ENCODE data around the gene PARN. TPM values are rescaled to one million over a fixed set of nuclear protein-coding genes. Genes with fewer than 3 reads are reported as not detected.
"Not testable (repeated sequence)": the region's sequence is repeated elsewhere in the genome, so short reads cannot be mapped to it uniquely, and the experiment has no call there.

Gene PARN
- total and polyA plus RNA-seq, 3 donors from 2014 or later: 43.5 to 67.2 (median 47.6) TPM

- no peaks in the 10 kb centered on the region for H3K36me3 ChIP-seq (ENCODE audit: low read depth, missing control alignments)
- no peak for DNase-seq
- no peak overlapping the region for H3K27ac ChIP-seq
- TF ChIP-seq, protein P1, sequence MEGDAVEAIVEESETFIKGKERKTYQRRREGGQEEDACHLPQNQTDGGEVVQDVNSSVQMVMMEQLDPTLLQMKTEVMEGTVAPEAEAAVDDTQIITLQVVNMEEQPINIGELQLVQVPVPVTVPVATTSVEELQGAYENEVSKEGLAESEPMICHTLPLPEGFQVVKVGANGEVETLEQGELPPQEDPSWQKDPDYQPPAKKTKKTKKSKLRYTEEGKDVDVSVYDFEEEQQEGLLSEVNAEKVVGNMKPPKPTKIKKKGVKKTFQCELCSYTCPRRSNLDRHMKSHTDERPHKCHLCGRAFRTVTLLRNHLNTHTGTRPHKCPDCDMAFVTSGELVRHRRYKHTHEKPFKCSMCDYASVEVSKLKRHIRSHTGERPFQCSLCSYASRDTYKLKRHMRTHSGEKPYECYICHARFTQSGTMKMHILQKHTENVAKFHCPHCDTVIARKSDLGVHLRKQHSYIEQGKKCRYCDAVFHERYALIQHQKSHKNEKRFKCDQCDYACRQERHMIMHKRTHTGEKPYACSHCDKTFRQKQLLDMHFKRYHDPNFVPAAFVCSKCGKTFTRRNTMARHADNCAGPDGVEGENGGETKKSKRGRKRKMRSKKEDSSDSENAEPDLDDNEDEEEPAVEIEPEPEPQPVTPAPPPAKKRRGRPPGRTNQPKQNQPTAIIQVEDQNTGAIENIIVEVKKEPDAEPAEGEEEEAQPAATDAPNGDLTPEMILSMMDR (IDR thresholded peaks at IDR 0.05): no peak
- TF ChIP-seq POLR2A (IDR thresholded peaks at IDR 0.05): no peak
- no peaks in the 10 kb centered on the region for H3K4me1 ChIP-seq
- intact Hi-C loops (cut with DNase I; ENCODE audit: low total_unique reads): no loop called here
- no peaks in the 10 kb centered on the region for H3K27me3 ChIP-seq
- H3K9me3 ChIP-seq: no peaks in the 10 kb centered on the region
- no peak overlapping the region for H3K4me3 ChIP-seq
- WGBS, 2 donors: 71 to 73% methylated on average over 3 of the region's 3 CpGs
Measured at GRCh38 chr16:14548933-14549788, 80.9 kb downstream of the PARN start.

DNA sequence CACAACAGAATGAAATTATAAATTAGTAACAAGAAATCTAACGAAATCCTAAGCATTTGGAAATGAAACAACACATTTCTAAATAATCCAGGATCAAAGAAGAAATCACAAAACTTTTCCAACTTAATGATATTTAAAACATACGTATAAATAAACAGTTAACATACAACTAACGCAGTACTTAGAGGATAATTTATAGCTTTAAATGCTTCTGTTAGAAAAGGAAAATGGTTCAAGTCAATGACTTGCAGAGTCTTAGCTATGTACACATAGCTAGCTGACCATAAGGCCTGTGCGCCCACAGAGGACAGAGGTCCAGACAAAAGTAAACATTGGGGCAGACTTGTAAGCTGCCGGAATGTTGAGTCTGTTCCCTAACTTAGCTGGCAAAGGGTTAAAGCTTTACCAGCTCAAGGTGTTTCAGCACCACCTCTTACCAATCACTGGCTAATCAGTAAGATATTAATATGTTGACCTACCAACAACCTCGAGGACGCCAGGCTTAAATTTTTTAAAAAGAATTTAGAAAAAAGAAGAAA, 84.6 kb downstream of the PARN start:
- H3K27me3 ChIP-seq: no peaks in the 10 kb centered on the region
- no peak overlapping the region for H3K4me3 ChIP-seq
- H3K27ac ChIP-seq: no peak overlapping the region
- 87 to 91% methylated on average over 7 of the region's 7 CpGs for WGBS, 2 donors
- TF ChIP-seq, protein P1 (IDR thresholded peaks at IDR 0.05): no peak
- no peak for TF ChIP-seq POLR2A (IDR thresholded peaks at IDR 0.05)
- no peak for DNase-seq
- intact Hi-C loops (cut with DNase I; ENCODE audit: low total_unique reads): no loop called here
- H3K9me3 ChIP-seq: no peaks in the 10 kb centered on the region
- no peaks in the 10 kb centered on the region for H3K36me3 ChIP-seq (ENCODE audit: low read depth, missing control alignments)
- H3K4me1 ChIP-seq: no peaks in the 10 kb centered on the region

DNA sequence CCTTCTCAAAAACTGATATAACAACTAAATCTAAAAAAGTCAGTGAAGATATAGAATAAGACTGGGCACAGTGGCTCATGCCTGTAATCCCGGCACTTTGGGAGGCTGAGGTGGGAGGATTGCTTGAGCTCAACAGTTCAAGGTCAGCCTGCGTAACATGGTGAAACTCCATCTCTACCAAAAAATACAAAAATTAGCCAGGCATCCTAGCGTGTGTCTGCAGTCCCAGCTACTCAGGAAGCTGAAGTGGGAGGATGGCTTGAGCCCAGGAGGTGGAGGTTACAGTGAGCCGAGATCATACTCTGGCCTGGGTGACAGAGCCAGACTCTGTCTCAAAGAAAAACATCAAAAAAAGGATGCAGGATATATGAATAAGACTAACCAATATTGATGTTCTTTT, 85.2 kb downstream of the PARN start:
- H3K36me3 ChIP-seq (ENCODE audit: low read depth, missing control alignments); H3K4me1 ChIP-seq; intact Hi-C loops (cut with DNase I; ENCODE audit: low total_unique reads); H3K4me3 ChIP-seq; H3K9me3 ChIP-seq; H3K27me3 ChIP-seq: not testable (repeated sequence)
- DNase-seq: peak; percentile 38
- H3K27ac ChIP-seq: peak overlapping the region in 1 of 2 donors; percentile 47
- WGBS, 2 donors: 43 to 51% methylated on average over 4 of the region's 4 CpGs

DNA sequence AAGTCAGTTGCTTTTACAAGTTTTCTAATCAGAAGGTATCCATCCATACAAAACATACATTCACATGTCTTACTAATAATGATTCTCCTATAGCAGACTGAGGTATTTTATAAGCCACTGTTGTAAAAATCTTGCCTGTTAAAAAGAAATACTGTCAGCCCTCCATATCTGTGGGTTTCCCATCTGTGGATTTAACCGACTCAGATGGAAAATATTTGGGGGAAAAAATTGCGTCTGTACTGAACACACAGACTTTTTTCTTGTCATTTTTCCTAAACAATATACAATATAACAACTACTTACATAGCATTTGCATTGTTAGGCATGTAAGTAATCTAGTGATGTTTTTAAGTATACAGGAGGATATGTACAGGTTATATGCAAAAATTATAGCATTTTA, 90.4 kb downstream of the PARN start:
- no peak for DNase-seq
- Histone ChIP-seq H3K36me3 (ENCODE audit: low read depth, missing control alignments) (no peaks in the 10 kb centered on the region), H3K4me3 (no peak overlapping the region), H3K9me3 (no peaks in the 10 kb centered on the region), H3K4me1 (peaks cover 4% of the 10 kb centered on the region), H3K27ac (peak overlapping the region; percentile 25 to 33), H3K27me3 (no peaks in the 10 kb centered on the region)
- WGBS, 2 donors: 68 to 75% methylated on average over 2 of the region's 2 CpGs
- TF ChIP-seq POLR2A (IDR thresholded peaks at IDR 0.05): no peak
- TF ChIP-seq, protein P1 (IDR thresholded peaks at IDR 0.05): no peak
- intact Hi-C loops (cut with DNase I; ENCODE audit: low total_unique reads): no loop called here

GRCh38 chr16:14539156-14539555, 90.9 kb downstream of the PARN start:
- H3K27ac ChIP-seq: peak overlapping the region; percentile 25 to 33
- WGBS, 2 donors: 59 to 77% methylated on average over 5 of the region's 5 CpGs
- H3K9me3 ChIP-seq: no peaks in the 10 kb centered on the region
- intact Hi-C loops (cut with DNase I; ENCODE audit: low total_unique reads): no loop called here
- peaks cover 4% of the 10 kb centered on the region for H3K4me1 ChIP-seq
- TF ChIP-seq, protein P1 (IDR thresholded peaks at IDR 0.05): no peak
- TF ChIP-seq POLR2A (IDR thresholded peaks at IDR 0.05): no peak
- peak; percentile 81 for DNase-seq
- no peaks in the 10 kb centered on the region for H3K27me3 ChIP-seq
- no peaks in the 10 kb centered on the region for H3K36me3 ChIP-seq (ENCODE audit: low read depth, missing control alignments)
- H3K4me3 ChIP-seq: no peak overlapping the region
